Measurements from ENCODE around the gene IL1RL1.

Gene IL1RL1

GRCh38 chr2:102367331-102367971 is 56.1 kb downstream of the IL1RL1 start:
- DNase-seq (ENCODE audit: low read depth, low spot score) = no peak

DNA sequence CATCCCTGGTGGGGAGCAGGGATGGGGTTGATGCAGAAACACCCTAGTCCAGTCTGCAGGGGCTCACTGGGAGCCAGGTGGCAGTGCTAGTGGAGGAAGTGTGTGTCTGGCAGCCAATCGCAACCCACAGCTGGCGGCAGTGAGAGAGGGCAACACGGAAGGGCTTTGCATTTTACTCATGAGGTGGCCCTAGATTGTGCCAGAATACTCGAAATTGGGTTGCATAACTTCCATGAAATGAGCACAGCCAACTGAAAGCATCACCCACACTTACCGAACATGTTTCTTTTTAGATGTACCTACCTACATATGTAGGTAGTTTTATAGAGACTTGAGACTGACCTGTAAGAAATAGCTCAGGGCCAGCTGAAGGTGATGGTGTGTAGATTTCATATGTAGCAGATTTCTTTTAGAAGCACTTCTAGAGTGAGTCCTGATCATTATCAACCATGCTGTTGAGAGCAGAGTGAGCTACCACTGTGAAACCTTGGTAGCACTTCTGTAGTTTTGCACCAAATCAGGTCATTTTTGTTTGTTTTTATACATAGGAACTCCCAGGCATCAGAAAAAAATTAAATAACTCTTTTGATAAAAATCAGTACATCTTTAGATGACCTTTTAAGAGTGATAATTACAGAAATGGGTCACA is 57.2 kb downstream of the IL1RL1 start:
- DNase-seq (ENCODE audit: low read depth, low spot score) = no peak

DNA sequence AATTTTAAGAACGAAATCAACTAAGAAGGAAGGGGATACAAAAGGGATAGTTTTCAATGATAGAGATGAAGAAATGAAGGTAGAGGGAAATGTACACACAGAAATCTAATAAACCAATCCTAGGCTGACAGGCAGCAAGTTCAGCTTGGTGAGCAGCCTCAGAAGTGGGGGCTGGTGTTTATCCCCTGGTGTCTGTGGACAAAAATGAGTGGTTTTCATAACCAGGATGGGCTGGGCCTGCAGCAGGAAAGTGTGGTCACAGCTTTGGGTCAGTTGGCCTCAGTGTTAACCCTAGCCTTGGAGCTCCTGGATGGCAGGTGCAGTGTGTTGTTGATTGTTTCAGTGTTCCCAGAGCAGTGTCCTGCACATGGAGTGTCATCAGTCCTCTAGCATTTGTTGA is 58.5 kb downstream of the IL1RL1 start:
- DNase-seq (ENCODE audit: low read depth, low spot score) = no peak

DNA sequence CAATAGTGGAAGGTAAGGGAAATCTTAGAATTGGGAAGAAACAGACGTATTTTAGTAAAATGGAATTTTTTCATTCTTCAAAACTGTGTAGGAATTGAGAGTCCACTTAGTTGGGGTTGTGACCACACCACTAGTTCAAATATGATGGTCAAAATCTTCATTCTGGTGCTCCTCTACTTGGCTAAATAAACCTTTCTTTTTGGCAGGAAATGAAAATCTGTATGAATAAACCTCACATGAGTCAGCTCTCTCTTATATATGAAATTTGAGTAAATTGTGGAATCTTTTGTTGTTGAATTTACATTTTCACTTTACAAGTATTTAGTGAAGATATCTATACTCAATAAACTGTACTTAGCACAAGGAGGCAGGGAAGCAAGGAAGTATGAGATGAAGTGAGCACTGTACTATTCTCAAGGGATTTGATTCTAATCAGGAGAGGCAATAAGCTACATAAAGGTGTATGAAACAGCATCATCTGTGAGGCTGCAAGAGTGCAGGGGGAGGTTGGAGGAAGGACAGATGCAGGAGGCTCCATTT is 64.8 kb downstream of the IL1RL1 start:
- DNase-seq (ENCODE audit: low read depth, low spot score) = no peak

- no peak for DNase-seq (ENCODE audit: low read depth, low spot score)
These were observed 72.4 kb downstream of the IL1RL1 start for GRCh38 chr2:102383722-102384121.

DNA sequence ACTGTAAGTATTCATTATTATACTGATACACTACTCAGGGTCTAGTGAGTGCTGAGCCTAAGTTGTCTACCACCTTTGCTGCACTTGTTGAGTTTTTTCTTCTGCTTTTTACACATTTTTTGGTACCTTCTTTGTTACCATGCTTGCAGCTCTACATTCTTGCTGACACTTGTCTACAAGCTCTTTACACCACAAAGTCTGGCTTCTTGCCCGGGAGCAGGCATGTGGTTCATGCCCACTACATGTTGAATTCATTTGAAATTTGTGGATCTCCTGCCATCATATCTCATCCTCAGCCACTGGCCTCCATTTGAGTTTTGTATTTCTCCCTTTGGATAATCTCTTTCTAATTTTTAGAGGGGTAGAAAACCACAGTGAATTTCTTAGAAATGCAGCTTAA is 74.2 kb downstream of the IL1RL1 start:
- no peak for DNase-seq (ENCODE audit: low read depth, low spot score)

- no peak for DNase-seq (ENCODE audit: low read depth, low spot score)
These were observed 74.6 kb downstream of the IL1RL1 start for GRCh38 chr2:102386004-102386403.

DNA sequence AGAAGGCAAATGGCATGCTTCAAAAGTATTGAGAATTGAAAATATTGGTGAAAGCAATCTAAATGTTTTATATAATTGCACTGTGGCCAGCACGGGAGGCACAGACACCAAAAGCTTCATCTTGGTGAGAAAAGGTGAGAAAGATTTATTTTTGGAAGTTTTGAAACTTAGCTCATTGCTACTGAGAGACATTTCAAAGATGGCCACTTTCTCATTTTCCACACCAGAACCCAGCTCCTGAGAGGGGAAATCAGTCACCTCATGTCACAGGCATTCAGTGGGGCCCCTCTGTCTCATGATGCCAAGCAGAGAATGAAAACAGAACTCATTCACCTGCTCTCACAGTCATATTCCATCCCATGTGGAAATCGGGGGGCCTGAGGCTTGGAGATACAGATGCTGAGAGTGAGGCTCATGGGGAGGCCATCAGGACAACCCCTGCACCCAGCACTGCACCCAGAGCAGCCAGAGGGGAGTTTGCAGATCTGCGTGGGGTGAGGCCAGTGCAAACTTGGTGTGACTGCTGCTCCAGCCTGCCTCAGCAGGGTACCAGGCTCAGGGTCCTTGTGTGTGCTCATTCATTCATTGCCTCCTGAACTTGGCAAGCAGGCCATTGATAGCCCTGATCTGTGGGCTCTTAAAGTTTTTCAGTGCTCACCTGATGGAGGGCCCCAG is 75.6 kb downstream of the IL1RL1 start:
- no peak for DNase-seq (ENCODE audit: low read depth, low spot score)

DNA sequence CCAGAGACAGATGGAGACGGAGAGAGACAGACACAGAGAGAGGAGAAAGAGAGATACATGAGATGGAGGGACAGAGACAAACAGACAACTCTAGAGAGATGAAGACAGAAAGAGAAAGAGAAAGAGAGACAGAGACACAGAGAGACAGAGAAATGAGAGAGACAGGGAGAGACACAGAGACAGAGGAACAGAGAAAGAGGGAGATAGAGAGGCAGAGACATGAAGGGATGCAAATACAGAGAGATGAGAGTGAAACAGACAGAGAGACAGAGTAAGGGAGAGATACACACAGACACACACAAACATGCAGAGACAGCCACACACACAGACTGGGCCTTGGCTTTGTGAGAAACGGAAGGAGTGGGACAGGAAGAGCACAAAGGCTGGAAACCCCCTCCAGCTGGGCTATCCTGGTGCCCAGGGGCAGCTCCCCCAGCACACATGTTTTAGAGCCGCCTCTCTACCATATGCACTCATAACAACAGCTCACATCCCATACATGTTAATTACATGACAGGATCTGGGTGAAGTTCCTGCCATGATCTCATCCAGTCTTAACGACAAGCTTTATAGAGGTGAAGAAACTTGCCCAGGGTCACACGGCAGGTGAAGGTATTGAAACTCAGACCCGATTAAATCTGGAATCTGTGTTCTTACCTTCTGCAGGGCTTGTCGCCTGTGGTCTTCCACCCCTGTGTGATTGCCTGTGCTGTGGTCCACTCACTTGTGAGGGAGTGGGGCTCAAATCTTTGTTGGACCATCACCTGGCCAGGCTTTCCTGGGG is 76.6 kb downstream of the IL1RL1 start:
- DNase-seq (ENCODE audit: low read depth, low spot score) = no peak

GRCh38 chr2:102391565-102391964 is 80.2 kb downstream of the IL1RL1 start:
- DNase-seq (ENCODE audit: low read depth, low spot score) = no peak

- no peak for DNase-seq (ENCODE audit: low read depth, low spot score)
These were observed 80.7 kb downstream of the IL1RL1 start for GRCh38 chr2:102392096-102392495.

DNA sequence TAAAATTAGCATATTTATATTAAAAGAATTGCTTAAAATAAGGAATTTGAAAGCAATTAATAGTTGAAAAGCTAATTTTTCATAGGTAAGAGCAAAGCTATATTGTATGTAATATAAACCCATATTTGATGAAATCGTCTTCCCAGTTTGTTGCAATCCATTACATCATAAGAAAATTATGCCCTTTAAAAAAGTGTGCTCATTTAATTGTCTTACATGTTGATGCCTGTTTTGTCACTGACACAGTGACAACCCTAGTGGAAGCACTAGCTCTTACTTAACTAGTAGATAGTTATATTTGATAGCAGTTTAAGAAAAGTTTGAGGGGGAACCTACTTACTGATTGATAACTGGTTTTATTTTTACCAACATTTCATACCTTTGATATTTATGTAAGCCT is 81.6 kb downstream of the IL1RL1 start:
- no peak for DNase-seq (ENCODE audit: low read depth, low spot score)

GRCh38 chr2:102396012-102396411 is 84.6 kb downstream of the IL1RL1 start:
- no peak for DNase-seq (ENCODE audit: low read depth, low spot score)

DNA sequence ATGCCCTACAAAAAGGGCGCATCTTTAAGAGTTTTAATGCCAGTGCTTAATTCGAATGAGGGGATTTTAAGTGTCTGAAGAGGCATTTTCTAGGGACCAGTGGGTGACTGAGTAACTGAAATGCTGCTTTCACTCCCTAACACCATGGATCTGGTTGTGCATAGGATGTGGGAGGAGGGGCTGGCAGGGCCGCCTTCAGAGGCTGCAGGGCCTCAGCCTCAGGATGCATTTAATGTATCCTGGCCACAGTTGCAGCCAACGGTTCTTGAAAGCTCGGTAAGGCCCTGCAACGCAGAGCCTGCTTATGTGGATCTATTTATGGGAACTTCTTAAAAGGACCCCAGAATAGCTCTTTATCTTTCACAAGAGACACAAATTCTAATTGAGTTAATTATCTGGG is 85.8 kb downstream of the IL1RL1 start:
- DNase-seq (ENCODE audit: low read depth, low spot score) = no peak

GRCh38 chr2:102399499-102400141 is 88.3 kb downstream of the IL1RL1 start:
- DNase-seq (ENCODE audit: low read depth, low spot score) = no peak

DNA sequence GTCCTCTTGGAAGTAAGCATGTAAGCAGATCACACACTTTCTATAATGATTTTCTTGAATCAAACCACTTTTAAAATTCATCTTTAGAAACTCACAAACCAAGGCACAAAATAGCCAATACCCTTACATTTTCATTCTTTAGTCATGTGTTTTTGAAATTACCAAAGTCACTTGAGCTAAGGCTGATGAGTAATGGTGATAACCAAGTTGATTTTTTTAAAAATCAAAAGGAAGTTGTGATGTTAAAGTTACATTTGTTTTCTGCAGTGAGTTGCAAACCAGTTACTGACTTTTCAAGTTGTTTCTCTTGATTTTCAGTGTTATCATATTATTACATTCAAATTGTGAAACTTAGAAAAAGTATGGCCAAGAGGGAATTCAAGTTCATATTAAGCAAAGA is 90.1 kb downstream of the IL1RL1 start:
- no peak for DNase-seq (ENCODE audit: low read depth, low spot score)

Measured in brain pericyte (primary cell).